Activated naive CD4-positive, alpha-beta T cell treated with anti-CD3 and anti-CD28 coated beads for 36 hours (primary cell): Measurements from ENCODE around the gene ETS2. TPM values are rescaled to one million over a fixed set of nuclear protein-coding genes. Genes with fewer than 3 reads are reported as not detected.

Experiments used
- CTCF ChIA-PET: fragments of 350-600 bp; sonication (Branson Sonifier 250); formaldehyde crosslinking; loops from one replicate; lab custom pipeline; 2021; ENCODE audit warnings: antibody characterized with exemption; lab: Charles Lee
- DNase-seq: peaks from one replicate; pipeline ENCODE4 v3.0.0-alpha.2; 2020
- H3K27ac Mint-ChIP-seq: one replicate; pipeline ENCODE4 v1.8.0; 2021; ENCODE audit warnings: mild to moderate bottlenecking, mixed read lengths
- H3K27me3 Mint-ChIP-seq: one replicate; pipeline ENCODE4 v1.8.0; 2021; ENCODE audit warnings: low read depth, mixed read lengths
- H3K36me3 Mint-ChIP-seq: one replicate; pipeline ENCODE4 v1.8.0; 2021; ENCODE audit warnings: low read depth, mixed read lengths
- H3K4me1 Mint-ChIP-seq: one replicate; pipeline ENCODE4 v1.8.0; 2021; ENCODE audit warnings: low read depth, mixed read lengths
- H3K4me3 Mint-ChIP-seq: one replicate; pipeline ENCODE4 v1.8.0; 2021; ENCODE audit warnings: mild to moderate bottlenecking, moderate library complexity, mixed read lengths
- H3K9me3 Mint-ChIP-seq: one replicate; pipeline ENCODE4 v1.8.0; 2021; ENCODE audit warnings: mixed read lengths
- intact Hi-C: fragments of 100-400 bp; cut with micrococcal nuclease; formaldehyde crosslinking; loops from one replicate; pipeline ENCODE4 v1.15.1; 2023
- total RNA-seq, 2 experiments: library from RNA; stranded (reverse); gene quantifications; one replicate each; pipeline ENCODE4 v1.2.3, GENCODE V29; 2021

ETS2 gene
- total RNA-seq, 2 experiments from 2014 or later = 22.4 to 25.6 TPM

DNA sequence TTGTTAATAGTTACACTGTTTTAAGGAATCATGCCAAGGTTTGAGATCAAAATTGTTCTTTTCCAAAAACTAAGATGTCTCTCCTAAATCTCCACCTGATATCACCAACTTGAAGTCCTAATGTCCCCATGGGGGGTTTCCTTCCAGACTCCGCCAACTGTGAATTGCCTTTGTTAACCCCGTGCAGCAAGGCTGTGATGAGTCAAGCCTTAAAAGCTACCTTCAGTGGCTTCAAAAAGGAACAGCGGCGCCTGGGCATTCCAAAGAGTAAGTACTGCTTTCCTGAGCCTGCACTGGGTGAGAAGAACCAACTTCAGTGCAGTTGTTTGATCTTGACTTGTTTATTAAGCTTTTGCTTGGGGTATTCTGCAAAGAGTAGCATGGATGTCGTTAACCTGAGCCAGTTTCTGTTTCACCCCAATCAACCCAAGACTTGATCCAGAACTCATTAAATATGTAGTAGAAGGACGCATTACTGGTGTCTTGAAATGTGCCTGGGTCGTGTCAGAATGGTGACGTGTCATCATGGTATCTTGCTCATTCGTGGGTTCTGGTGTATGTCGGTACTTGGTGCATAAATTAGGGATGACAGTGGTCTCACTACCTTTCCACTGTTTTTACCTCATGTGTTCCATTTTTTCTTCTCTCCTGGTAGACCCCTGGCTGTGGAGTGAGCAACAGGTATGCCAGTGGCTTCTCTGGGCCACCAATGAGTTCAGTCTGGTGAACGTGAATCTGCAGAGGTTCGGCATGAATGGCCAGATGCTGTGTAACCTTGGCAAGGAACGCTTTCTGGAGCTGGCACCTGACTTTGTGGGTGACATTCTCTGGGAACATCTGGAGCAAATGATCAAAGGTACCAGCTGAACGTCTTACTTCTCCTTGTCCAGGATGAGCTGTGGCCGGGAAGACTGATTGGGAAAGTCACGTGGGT, 8.7 kb downstream of the ETS2 start:
- intact Hi-C loops = no loop called here
- no peak overlapping the region for H3K4me3 Mint-ChIP-seq
- H3K36me3 Mint-ChIP-seq = peaks cover 75% of the 10 kb centered on the region
- CTCF ChIA-PET = interaction anchor here (1.0 kb wide), 1 partner anchor 17 kb away, joined by 4 read pairs; no protein-coding TSS in a partner anchor
- H3K27me3 Mint-ChIP-seq = no peaks in the 10 kb centered on the region
- no peaks in the 10 kb centered on the region for H3K9me3 Mint-ChIP-seq
- peaks cover 15% of the 10 kb centered on the region for H3K4me1 Mint-ChIP-seq
- H3K27ac Mint-ChIP-seq = no peak overlapping the region
- no peak for DNase-seq

DNA sequence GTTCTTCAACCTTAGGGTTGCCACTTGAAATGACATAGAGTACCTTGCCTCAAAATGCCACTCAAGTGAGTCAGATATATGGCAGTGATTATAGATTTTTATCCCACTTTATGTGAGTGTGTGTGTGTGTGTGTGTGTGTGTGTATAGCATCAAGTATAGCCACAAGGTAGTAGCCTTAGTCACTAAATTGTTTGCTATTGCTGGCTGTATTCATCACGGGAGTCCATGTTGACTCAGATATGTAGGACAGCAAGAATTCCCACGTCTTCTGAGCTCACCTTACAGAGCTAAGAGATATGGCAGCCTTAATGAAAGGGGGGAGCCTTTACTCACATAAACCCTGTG, 9.3 kb downstream of the ETS2 start:
- no peak for DNase-seq
- intact Hi-C loops = no loop called here
- H3K36me3 Mint-ChIP-seq = peaks cover 78% of the 10 kb centered on the region
- H3K27me3 Mint-ChIP-seq = no peaks in the 10 kb centered on the region
- H3K9me3 Mint-ChIP-seq = no peaks in the 10 kb centered on the region
- CTCF ChIA-PET = interaction anchor here (0.6 to 1.0 kb wide), 2 partner anchors 17 to 59 kb away, joined by 3 to 4 read pairs; no protein-coding TSS in a partner anchor
- H3K27ac Mint-ChIP-seq = no peak overlapping the region
- H3K4me3 Mint-ChIP-seq = no peak overlapping the region
- H3K4me1 Mint-ChIP-seq = peaks cover 15% of the 10 kb centered on the region

DNA sequence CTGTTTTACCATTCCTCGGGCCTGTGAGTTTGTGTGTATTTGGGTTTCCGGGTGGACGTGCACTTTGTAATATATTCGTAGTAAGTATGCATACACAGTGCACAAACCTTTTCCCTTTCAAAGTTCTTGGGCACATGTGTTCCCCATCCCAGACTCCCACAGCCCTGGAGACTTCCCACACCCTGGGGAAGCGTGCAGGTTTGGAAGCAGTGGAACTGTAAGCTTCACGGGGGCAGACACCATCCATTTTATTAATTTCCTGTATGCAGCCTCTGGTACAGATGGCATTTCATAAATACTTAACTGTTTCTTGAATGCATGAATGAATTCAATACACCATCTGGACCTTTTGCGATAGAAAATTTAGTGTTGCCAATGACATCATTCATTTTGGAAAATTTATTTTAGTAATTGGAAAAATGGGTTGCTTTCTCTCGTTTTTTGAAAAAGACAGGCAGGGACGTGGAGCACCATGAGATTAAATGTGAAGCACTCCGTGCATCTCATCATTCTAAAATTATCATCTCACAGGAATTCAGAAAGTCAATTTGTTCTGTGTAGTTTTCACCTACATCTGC, 10.8 kb downstream of the ETS2 start:
- H3K27ac Mint-ChIP-seq = no peak overlapping the region
- DNase-seq = no peak
- intact Hi-C loops = no loop called here
- CTCF ChIA-PET = no interaction called here
- peaks cover 2% of the 10 kb centered on the region for H3K4me1 Mint-ChIP-seq
- no peaks in the 10 kb centered on the region for H3K9me3 Mint-ChIP-seq
- H3K36me3 Mint-ChIP-seq = peaks cover 77% of the 10 kb centered on the region
- no peaks in the 10 kb centered on the region for H3K27me3 Mint-ChIP-seq
- no peak overlapping the region for H3K4me3 Mint-ChIP-seq

DNA sequence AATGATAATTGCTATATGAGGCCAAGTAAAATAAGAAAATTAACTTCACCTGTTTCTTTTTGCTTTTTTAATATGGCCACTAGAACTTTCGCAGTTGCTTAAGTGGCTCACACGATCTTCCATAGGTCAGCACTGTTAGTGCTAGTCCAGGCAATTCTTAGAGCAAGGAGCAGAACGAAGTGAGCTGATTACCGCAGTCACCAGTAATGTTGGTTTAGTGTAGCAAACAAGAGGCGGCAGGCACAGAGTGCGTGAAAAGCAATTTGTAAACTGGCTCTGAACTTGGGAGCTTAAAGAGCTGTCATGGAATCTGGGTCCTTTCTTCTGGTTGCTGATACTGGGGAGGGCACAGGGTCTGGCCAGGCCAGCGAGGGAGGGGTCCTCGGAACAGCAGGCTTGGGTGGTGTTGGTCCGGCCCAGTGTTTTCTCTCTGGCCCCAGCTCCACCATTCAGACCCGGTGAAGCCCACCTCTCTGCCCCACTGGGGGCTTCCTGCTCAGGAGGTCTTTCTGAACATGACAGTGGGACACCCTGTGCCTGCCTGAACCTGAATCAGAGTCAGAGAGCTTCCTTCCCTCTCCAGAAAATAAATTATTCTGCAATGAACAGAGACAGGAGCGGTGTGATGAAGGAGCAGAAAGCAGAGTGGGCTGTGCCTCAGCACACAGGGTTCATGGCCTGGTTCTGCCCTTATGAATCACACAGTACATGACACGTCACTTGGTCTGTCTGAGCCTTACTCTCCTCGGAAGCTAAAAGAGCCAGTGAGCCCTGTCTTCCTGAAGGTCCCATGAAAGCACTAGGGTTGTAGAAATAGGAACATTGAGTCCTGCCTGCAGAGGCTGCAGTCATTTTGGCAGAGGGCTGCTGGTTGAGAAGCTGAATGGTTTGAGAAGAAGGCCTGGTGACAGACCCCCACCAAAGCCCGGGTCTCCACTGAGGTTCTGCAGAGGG, 11.9 kb downstream of the ETS2 start:
- peaks cover 79% of the 10 kb centered on the region for H3K36me3 Mint-ChIP-seq
- intact Hi-C loops = no loop called here
- H3K27me3 Mint-ChIP-seq = no peaks in the 10 kb centered on the region
- H3K4me3 Mint-ChIP-seq = no peak overlapping the region
- no peaks in the 10 kb centered on the region for H3K4me1 Mint-ChIP-seq
- H3K9me3 Mint-ChIP-seq = no peaks in the 10 kb centered on the region
- no peak overlapping the region for H3K27ac Mint-ChIP-seq
- CTCF ChIA-PET = no interaction called here
- no peak for DNase-seq

DNA sequence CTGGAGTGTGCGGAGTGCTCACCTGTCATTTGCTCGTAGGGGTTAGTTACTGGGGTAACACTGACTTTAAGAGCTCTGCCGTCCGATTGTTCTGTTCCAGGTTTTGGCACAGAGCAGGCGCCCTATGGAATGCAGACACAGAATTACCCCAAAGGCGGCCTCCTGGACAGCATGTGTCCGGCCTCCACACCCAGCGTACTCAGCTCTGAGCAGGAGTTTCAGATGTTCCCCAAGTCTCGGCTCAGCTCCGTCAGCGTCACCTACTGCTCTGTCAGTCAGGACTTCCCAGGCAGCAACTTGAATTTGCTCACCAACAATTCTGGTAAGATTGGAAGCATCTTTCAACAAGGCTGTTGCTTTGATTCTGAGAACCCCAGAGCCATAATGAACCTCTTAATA, 12.6 kb downstream of the ETS2 start:
- intact Hi-C loops = no loop called here
- H3K4me1 Mint-ChIP-seq = no peaks in the 10 kb centered on the region
- DNase-seq = no peak
- no peaks in the 10 kb centered on the region for H3K9me3 Mint-ChIP-seq
- no peak overlapping the region for H3K27ac Mint-ChIP-seq
- H3K4me3 Mint-ChIP-seq = no peak overlapping the region
- H3K27me3 Mint-ChIP-seq = no peaks in the 10 kb centered on the region
- CTCF ChIA-PET = no interaction called here
- H3K36me3 Mint-ChIP-seq = peaks cover 77% of the 10 kb centered on the region

DNA sequence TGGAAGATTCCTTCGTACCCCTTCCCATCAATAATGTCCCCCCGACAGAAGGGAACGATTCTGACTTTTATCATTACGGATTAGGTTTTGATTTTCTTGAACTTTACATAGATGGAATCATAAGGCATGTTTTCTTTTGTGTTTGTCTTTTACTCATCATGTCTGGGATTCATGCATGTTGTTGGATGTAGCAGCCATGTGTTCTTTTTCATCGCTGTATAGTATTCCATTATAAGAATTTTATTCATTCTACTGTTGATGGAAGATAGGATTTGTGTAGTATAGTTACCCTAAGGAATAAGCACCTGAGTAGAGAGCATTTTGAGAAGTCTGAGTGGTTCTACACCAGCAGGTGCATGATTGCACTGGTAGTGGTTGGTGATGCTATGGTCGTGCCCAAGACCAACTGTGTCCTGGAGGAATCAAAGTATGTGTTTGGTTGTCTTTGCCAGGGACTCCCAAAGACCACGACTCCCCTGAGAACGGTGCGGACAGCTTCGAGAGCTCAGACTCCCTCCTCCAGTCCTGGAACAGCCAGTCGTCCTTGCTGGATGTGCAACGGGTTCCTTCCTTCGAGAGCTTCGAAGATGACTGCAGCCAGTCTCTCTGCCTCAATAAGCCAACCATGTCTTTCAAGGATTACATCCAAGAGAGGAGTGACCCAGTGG, 13.5 kb downstream of the ETS2 start:
- H3K27me3 Mint-ChIP-seq = no peaks in the 10 kb centered on the region
- no peak overlapping the region for H3K27ac Mint-ChIP-seq
- intact Hi-C loops = no loop called here
- DNase-seq = no peak
- H3K36me3 Mint-ChIP-seq = peaks cover 80% of the 10 kb centered on the region
- no peaks in the 10 kb centered on the region for H3K4me1 Mint-ChIP-seq
- H3K9me3 Mint-ChIP-seq = no peaks in the 10 kb centered on the region
- no peak overlapping the region for H3K4me3 Mint-ChIP-seq
- CTCF ChIA-PET = no interaction called here

DNA sequence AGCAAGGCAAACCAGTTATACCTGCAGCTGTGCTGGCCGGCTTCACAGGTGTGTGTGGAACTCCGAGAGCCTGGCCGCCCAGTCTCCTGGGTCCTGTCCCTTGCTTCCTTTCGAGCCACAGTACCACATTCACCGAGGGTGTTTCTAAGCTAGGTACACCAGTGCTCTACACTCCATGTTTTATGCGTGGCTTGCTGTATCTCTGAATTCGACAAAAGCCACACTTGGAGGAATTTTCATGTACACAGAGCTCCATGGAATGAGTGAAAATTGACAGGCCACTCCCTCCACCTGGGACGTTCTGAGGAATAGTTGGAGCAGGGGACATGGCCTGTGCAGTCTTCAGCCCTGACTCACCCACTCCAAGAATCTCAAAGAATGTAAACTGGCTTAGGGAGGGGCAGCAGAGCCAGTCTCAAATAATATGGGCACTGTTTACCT, 14.0 kb downstream of the ETS2 start:
- Mint-ChIP-seq H3K27ac (no peak overlapping the region), H3K36me3 (peaks cover 79% of the 10 kb centered on the region), H3K4me1 (no peaks in the 10 kb centered on the region), H3K9me3 (no peaks in the 10 kb centered on the region), H3K27me3 (no peaks in the 10 kb centered on the region), H3K4me3 (no peak overlapping the region)
- CTCF ChIA-PET = no interaction called here
- intact Hi-C loops = no loop called here
- DNase-seq = no peak

DNA sequence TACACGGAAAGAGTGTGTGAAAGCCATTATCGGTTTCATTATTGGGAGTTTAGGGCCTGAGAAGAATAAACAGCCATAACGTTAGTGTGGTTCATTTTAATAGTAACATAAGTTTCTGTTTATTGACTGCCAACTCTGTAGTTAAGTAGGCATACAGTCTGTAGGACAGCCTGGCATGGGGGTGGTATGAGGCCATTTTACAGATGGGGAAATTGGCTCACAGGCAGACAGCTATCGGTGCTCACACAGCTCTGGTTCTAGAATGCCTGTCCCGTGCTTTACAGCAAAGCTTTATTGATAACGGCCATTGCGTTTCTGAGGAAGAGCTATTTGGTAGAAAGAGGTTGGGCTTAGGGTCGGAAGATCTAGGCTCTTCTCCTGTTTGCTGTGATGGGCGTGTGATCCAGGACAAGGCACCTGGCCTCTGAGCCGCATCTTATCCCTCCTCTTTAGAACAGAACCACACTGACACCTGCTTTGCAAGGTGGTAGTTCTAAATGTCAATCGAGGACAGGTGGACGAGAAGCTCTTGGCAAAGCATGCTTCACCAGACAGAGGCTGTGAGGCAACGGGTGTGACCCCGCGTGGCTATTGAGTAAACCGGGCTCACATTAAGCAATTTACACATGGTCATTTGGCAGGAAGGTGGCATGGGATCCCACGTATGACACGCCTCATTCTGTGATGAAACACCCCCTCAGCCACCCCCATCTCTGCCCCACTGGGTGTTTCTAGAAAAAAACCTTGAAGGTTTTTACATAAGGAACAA, 14.9 kb downstream of the ETS2 start:
- no peaks in the 10 kb centered on the region for H3K9me3 Mint-ChIP-seq
- no peak for DNase-seq
- no peaks in the 10 kb centered on the region for H3K27me3 Mint-ChIP-seq
- CTCF ChIA-PET = no interaction called here
- H3K27ac Mint-ChIP-seq = no peak overlapping the region
- H3K4me1 Mint-ChIP-seq = no peaks in the 10 kb centered on the region
- peaks cover 73% of the 10 kb centered on the region for H3K36me3 Mint-ChIP-seq
- no peak overlapping the region for H3K4me3 Mint-ChIP-seq
- intact Hi-C loops = no loop called here

DNA sequence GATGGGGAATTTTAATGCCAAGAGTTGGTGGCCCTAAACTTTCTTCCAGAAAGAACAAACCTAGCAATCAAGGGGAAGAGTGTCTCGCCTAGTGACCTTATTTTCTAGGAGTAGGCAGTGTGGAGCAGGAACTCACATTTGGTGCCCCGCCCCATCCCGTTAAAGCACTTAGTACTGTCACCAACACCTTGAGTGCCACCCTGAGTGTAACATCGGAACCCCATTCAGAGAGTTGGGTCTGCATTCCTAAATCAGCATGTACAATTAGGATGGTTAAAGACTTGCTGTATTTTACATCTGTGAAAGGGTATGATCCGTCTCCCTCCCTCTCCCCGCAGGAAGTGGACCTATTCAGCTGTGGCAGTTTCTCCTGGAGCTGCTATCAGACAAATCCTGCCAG, 15.5 kb downstream of the ETS2 start:
- Mint-ChIP-seq H3K36me3 (peaks cover 71% of the 10 kb centered on the region), H3K4me1 (no peaks in the 10 kb centered on the region)
- CTCF ChIA-PET = no interaction called here

DNA sequence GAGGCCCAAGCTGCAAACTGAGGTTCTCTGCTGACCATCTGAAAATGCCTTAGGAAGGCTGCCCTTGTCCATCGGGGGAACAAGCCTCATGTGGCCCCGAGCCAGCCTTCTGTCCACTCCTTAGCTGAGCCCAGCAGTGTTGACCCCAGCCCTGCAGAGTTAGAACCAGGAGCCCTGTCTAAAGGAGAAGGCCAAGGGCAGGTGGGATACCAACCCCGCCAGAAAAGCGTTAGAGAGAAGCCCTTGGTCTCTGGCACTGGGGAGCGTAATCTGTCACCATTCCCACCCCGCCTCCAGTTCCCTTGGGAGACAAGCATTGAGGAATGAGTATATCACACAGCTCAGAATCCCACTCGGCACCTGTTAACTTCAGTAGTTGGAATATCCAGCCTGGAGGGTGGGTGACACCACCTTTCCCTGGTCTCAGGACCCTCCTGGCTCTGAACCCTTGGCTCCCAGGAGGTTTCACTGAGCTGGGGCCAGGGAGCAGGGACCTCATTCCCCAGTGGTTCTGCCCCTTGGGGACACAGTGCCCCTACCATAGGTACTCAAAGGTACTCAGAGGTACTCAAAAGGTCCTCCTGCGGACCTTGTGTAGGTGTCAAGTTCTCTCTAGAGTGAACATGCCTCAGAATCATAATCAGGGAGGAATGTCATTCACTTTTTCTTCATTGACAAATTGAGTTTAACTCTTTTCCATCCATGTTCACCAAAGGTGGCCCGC, 16.4 kb downstream of the ETS2 start:
- peaks cover 5% of the 10 kb centered on the region for H3K9me3 Mint-ChIP-seq
- intact Hi-C loops = loop anchor here (1.0 kb wide), 1 partner anchor 12 kb away; no protein-coding TSS in a partner anchor
- CTCF ChIA-PET = no interaction called here
- no peak overlapping the region for H3K27ac Mint-ChIP-seq
- H3K36me3 Mint-ChIP-seq = peaks cover 63% of the 10 kb centered on the region
- no peak for DNase-seq
- H3K4me1 Mint-ChIP-seq = no peaks in the 10 kb centered on the region
- no peaks in the 10 kb centered on the region for H3K27me3 Mint-ChIP-seq
- no peak overlapping the region for H3K4me3 Mint-ChIP-seq

More for the DNA sequence above, 15.5 kb downstream of the ETS2 start:
- intact Hi-C loops = no loop called here
- Mint-ChIP-seq H3K27ac (no peak overlapping the region), H3K27me3 (no peaks in the 10 kb centered on the region), H3K4me3 (no peak overlapping the region), H3K9me3 (peaks cover under 1% of the 10 kb centered on the region)
- DNase-seq = no peak

DNA sequence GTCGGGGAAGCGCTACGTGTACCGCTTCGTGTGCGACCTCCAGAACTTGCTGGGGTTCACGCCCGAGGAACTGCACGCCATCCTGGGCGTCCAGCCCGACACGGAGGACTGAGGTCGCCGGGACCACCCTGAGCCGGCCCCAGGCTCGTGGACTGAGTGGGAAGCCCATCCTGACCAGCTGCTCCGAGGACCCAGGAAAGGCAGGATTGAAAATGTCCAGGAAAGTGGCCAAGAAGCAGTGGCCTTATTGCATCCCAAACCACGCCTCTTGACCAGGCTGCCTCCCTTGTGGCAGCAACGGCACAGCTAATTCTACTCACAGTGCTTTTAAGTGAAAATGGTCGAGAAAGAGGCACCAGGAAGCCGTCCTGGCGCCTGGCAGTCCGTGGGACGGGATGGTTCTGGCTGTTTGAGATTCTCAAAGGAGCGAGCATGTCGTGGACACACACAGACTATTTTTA, 17.1 kb downstream of the ETS2 start:
- H3K9me3 Mint-ChIP-seq = peaks cover 7% of the 10 kb centered on the region
- no peaks in the 10 kb centered on the region for H3K27me3 Mint-ChIP-seq
- no peak overlapping the region for H3K4me3 Mint-ChIP-seq
- CTCF ChIA-PET = no interaction called here
- intact Hi-C loops = loop anchor here (1.0 kb wide), 1 partner anchor 13 kb away; no protein-coding TSS in a partner anchor
- no peak overlapping the region for H3K27ac Mint-ChIP-seq
- no peaks in the 10 kb centered on the region for H3K4me1 Mint-ChIP-seq
- DNase-seq = no peak
- H3K36me3 Mint-ChIP-seq = peaks cover 57% of the 10 kb centered on the region
